H1 (cell line): ENCODE data around the gene ANO9. TPM values are rescaled to one million over a fixed set of nuclear protein-coding genes. Genes with fewer than 3 reads are reported as not detected.

Experiments used
- CTCF ChIA-PET: fragments of 300-600 bp; sonication (Branson Sonifier 250); formaldehyde crosslinking; loops from one replicate; lab custom pipeline; 2021; ENCODE audit not compliant: partially characterized antibody; lab: Charles Lee
- POLR2A ChIA-PET: fragments of 300-600 bp; sonication (Branson Sonifier 250); formaldehyde crosslinking; loops from one replicate; lab custom pipeline; 2021; ENCODE audit warnings: inconsistent platforms; ENCODE audit not compliant: partially characterized antibody; lab: Charles Lee
- DNase-seq, 2 experiments: peaks; one replicate each; pipeline versions ENCODE4 v3.0.0 to v3.0.0-alpha.2; 2010 to 2022; ENCODE audit warnings: low spot score in 2 of 2, low read depth in 1 of 2, mixed read lengths in 1 of 2
- FAIRE-seq: peaks from 2 replicates; lab custom pipeline; 2011; peaks lifted over from hg19 to GRCh38; lab: Jason Lieb, UNC
- H2AFZ ChIP-seq: 2 replicates; pipeline ENCODE4 v1.8.1; 2012; ENCODE audit warnings: low read length, inconsistent platforms
- H2AK5ac ChIP-seq: 2 replicates; pipeline ENCODE4 v1.6.1; 2013; ENCODE audit warnings: low read depth, low read length
- H2BK120ac ChIP-seq: replicated peaks from 2 replicates; pipeline ENCODE3; 2013; ENCODE audit warnings: low read depth, low read length, inconsistent platforms
- H2BK12ac ChIP-seq: 2 replicates; pipeline ENCODE4 v1.6.1; 2013; ENCODE audit warnings: low read depth, low read length
- H2BK15ac ChIP-seq: 2 replicates; pipeline ENCODE4 v1.6.1; 2013; ENCODE audit warnings: low read length
- H2BK20ac ChIP-seq: 2 replicates; pipeline ENCODE4 v1.6.1; 2013; ENCODE audit warnings: low read length
- H2BK5ac ChIP-seq: 2 replicates; pipeline ENCODE4 v1.6.1; 2013; ENCODE audit warnings: low read depth, low read length
- H3K14ac ChIP-seq: 2 replicates; pipeline ENCODE4 v1.6.1; 2013; ENCODE audit warnings: inconsistent platforms; ENCODE audit not compliant: insufficient read length
- H3K18ac ChIP-seq: 2 replicates; pipeline ENCODE4 v1.6.1; 2013; ENCODE audit warnings: low read length; ENCODE audit errors: extremely low read depth
- H3K23ac ChIP-seq: 2 replicates; pipeline ENCODE4 v1.6.1; 2013; ENCODE audit warnings: inconsistent platforms; ENCODE audit not compliant: insufficient read length
- H3K23me2 ChIP-seq: 2 replicates; pipeline ENCODE4 v1.6.1; 2013; ENCODE audit warnings: low read depth, low read length
- H3K27ac ChIP-seq: 2 replicates; pipeline ENCODE4 v1.6.1; 2011; ENCODE audit warnings: low read depth, low read length, inconsistent platforms
- H3K27me3 ChIP-seq, 4 experiments: replicated peaks in 1 of 4; 1 replicate in 1 of 4; 2 replicates in 3 of 4; pipeline versions ENCODE4 v1.6.1 to v1.8.1; 2011 to 2013; ENCODE audit warnings: low read length in 3 of 4, mild to moderate bottlenecking in 3 of 4, inconsistent platforms in 2 of 4, mixed read lengths in 2 of 4, moderate library complexity in 1 of 4; ENCODE audit not compliant: control insufficient read depth in 3 of 4, insufficient read depth in 3 of 4; ENCODE audit errors: extremely low read depth in 1 of 4
- H3K36me3 ChIP-seq, 4 experiments: 2 replicates each; pipeline versions ENCODE4 v1.6.1 to v1.8.1; 2011 to 2013; ENCODE audit warnings: mild to moderate bottlenecking in 4 of 4, low read length in 3 of 4, moderate library complexity in 2 of 4, control low read depth in 1 of 4, inconsistent platforms in 1 of 4; ENCODE audit not compliant: insufficient read depth in 4 of 4, control insufficient read depth in 2 of 4
- H3K4ac ChIP-seq: replicated peaks from 2 replicates; pipeline ENCODE3; 2013; ENCODE audit warnings: low read length, low read depth, mixed read lengths, inconsistent platforms; ENCODE audit not compliant: insufficient read length
- H3K4me1 ChIP-seq, 4 experiments: replicated peaks in 1 of 4; 1 replicate in 1 of 4; 2 replicates in 3 of 4; pipeline versions ENCODE4 v1.6.1 to v1.8.1; 2011 to 2013; ENCODE audit warnings: low read length in 3 of 4, inconsistent platforms in 2 of 4, mixed read lengths in 1 of 4; ENCODE audit not compliant: insufficient read depth in 4 of 4, control insufficient read depth in 3 of 4
- H3K4me2 ChIP-seq, 2 experiments: 2 replicates each; pipeline versions ENCODE4 v1.6.1 to v1.8.1; 2011 to 2013; ENCODE audit warnings: low read depth in 2 of 2, low read length in 2 of 2, control low read depth in 1 of 2, inconsistent platforms in 1 of 2, mild to moderate bottlenecking in 1 of 2; ENCODE audit not compliant: insufficient read depth in 1 of 2
- H3K4me3 ChIP-seq, 4 experiments: fragments of 200-600, 300-600 bp in 1 of 4; sonication (generic), shearing (Covaris generic), sonication (Bioruptor Twin) in 1 of 4; 2 replicates each; pipeline versions ENCODE4 v1.5.1 to v1.8.1; 2011 to 2016; ENCODE audit warnings: low read length in 4 of 4, low read depth in 3 of 4, control low read depth in 2 of 4, inconsistent platforms in 2 of 4, mild to moderate bottlenecking in 2 of 4, mixed read lengths in 1 of 4, moderate library complexity in 1 of 4; ENCODE audit not compliant: insufficient read depth in 2 of 4; ENCODE audit errors: extremely low read depth in 1 of 4
- H3K56ac ChIP-seq: replicated peaks from 2 replicates; pipeline ENCODE3; 2013; ENCODE audit warnings: low read depth, mild to moderate bottlenecking, mixed read lengths, low read length, inconsistent platforms; ENCODE audit not compliant: insufficient read length
- H3K79me1 ChIP-seq: 2 replicates; pipeline ENCODE4 v1.6.1; 2013; ENCODE audit warnings: low read depth, low read length, control low read depth
- H3K79me2 ChIP-seq, 2 experiments: 2 replicates each; pipeline versions ENCODE4 v1.6.1 to v1.8.1; 2012 to 2013; ENCODE audit warnings: low read length in 2 of 2, mild to moderate bottlenecking in 2 of 2, inconsistent platforms in 1 of 2; ENCODE audit not compliant: insufficient read depth in 2 of 2, control insufficient read depth in 1 of 2
- H3K9ac ChIP-seq, 4 experiments: replicated peaks in 1 of 4; 1 replicate in 1 of 4; 2 replicates in 3 of 4; pipeline versions ENCODE4 v1.6.1 to v1.8.1; 2011 to 2013; ENCODE audit warnings: low read depth in 3 of 4, low read length in 3 of 4, control low read depth in 2 of 4, mild to moderate bottlenecking in 2 of 4, moderate library complexity in 2 of 4, inconsistent platforms in 1 of 4; ENCODE audit errors: extremely low read depth in 1 of 4
- H3K9me3 ChIP-seq, 2 experiments: 2 replicates each; pipeline versions ENCODE4 v1.6.1 to v1.8.1; 2012 to 2013; ENCODE audit warnings: mild to moderate bottlenecking in 2 of 2, moderate library complexity in 2 of 2, control low read depth in 1 of 2, inconsistent platforms in 1 of 2, low read depth in 1 of 2, low read length in 1 of 2, mixed read lengths in 1 of 2; ENCODE audit not compliant: insufficient read depth in 2 of 2
- H4K20me1 ChIP-seq, 2 experiments: replicated peaks in 1 of 2; 2 replicates each; pipeline versions ENCODE3 to v1.8.1; 2011 to 2013; ENCODE audit warnings: inconsistent platforms in 2 of 2, low read length in 2 of 2, mild to moderate bottlenecking in 1 of 2; ENCODE audit not compliant: insufficient read depth in 2 of 2, control insufficient read depth in 1 of 2
- H4K5ac ChIP-seq: 2 replicates; pipeline ENCODE4 v1.6.1; 2013; ENCODE audit warnings: low read length, low read depth, mixed read lengths, inconsistent platforms; ENCODE audit not compliant: insufficient read length
- H4K8ac ChIP-seq: 2 replicates; pipeline ENCODE4 v1.8.0; 2013; ENCODE audit warnings: mild to moderate bottlenecking, moderate library complexity, low read length, inconsistent platforms; ENCODE audit not compliant: insufficient read depth; ENCODE audit errors: extremely low read depth
- H4K91ac ChIP-seq: replicated peaks from 2 replicates; pipeline ENCODE3; 2013; ENCODE audit warnings: low read length, mixed read lengths, inconsistent platforms; ENCODE audit not compliant: insufficient read length
- ASH2L ChIP-seq: fragments of 200-600, 300-600 bp; sonication (generic); IDR thresholded peaks from one replicate; pipeline ENCODE4 v1.7.1; 2017; ENCODE audit warnings: low read length
- CBX5 ChIP-seq: fragments of 300-800, 300-1000 bp; sonication (generic); IDR thresholded peaks from 2 replicates; pipeline ENCODE4 v1.7.1; 2016; ENCODE audit warnings: antibody characterized with exemption, low read length, low read depth
- RXRA ChIP-seq: IDR thresholded peaks from 2 replicates; pipeline ENCODE4 v1.6.1; 2011; ENCODE audit warnings: low read depth, mild to moderate bottlenecking, low read length, moderate library complexity; ENCODE audit not compliant: insufficient read depth
- ZNF274 ChIP-seq: IDR thresholded peaks from 2 replicates; pipeline ENCODE4 v1.7.0; 2012; ENCODE audit warnings: low read length, borderline replicate concordance; ENCODE audit errors: extremely low read depth
- WGBS, 2 experiments: shearing (Covaris generic) in 1 of 2; methylation state at CpG; one replicate each; pipeline versions ENCODE4 v1.1.6 to v1.1.7; 2013 to 2015; ENCODE audit warnings: low lambda C conversion rate in 2 of 2, mixed read lengths in 2 of 2, inconsistent platforms in 1 of 2, low coverage in 1 of 2, missing lambda C conversion rate in 1 of 2; ENCODE audit not compliant: insufficient replicate concordance in 2 of 2, insufficient coverage in 1 of 2, insufficient read length in 1 of 2; ENCODE audit errors: extremely low coverage in 1 of 2, missing lambda C conversion rate in 1 of 2; 5-methylcytosine and 5-hydroxymethylcytosine counted together
- polyA plus RNA-seq, 7 experiments: library from polyadenylated mRNA; depleted of rRNA in 3 of 7; stranded (reverse) in 5 of 7; unstranded in 2 of 7; fragments of >200 nt in 5 of 7; fragments of 200-250 nt in 2 of 7; gene quantifications; 1 replicate in 5 of 7; 2 replicates in 1 of 7; 4 replicates in 1 of 7; pipeline versions ENCODE4 v1.2.1 to v1.2.3, GENCODE V29; 2011 to 2013; ENCODE audit warnings: missing spikeins in 2 of 7, mixed read lengths in 2 of 7
- total RNA-seq: library from RNA; stranded (reverse); fragmentation: NEBNext Ultra II Directional; extraction: Animal tissue kit (Norgen Biotek cat#: 25700); gene quantifications from 2 replicates; pipeline ENCODE4 v1.2.1, GENCODE V29; 2021

ANO9 gene
- total and polyA plus RNA-seq, 2 of the 8 experiments (the other 6 are each of a cell fraction or from before 2014, with no cell fraction given): 20.0 to 20.7 TPM

- peaks cover 9 to 61% (median 18%) of the 10 kb centered on the region in 4 experiments; a peak in 7 of 8 replicates for H3K36me3 ChIP-seq
- H3K4me2 ChIP-seq: no peak overlapping the region
- H3K9me3 ChIP-seq: no peaks in the 10 kb centered on the region
- ChIA-PET CTCF (interaction anchor here (1.3 to 3.0 kb wide), 3 partner anchors 9 to 15 kb away, joined by 3 to 11 read pairs (median 4); no protein-coding TSS in a partner anchor), POLR2A (interaction anchor here (0.8 to 1.8 kb wide), 10 partner anchors 9 to 129 kb away, joined by 3 to 7 read pairs (median 4); partner anchors contain the start of genes PKP3, PTDSS2 and RNH1)
- no peak overlapping the region for H3K27ac ChIP-seq
- no peaks in the 10 kb centered on the region for H3K23me2 ChIP-seq
- no peak overlapping the region for H2AK5ac ChIP-seq
- no peak overlapping the region for H4K5ac ChIP-seq
- DNase-seq (no peak), FAIRE-seq (no peak)
- no peak overlapping the region for H2BK20ac ChIP-seq
- no peak overlapping the region for H3K18ac ChIP-seq
- no peaks in the 10 kb centered on the region for H3K79me2 ChIP-seq
- TF ChIP-seq ASH2L (no peak), RXRA (no peak), CBX5 (no peak), ZNF274 (no peak)
- no peak overlapping the region for H3K4me3 ChIP-seq
- no peak overlapping the region for H3K4ac ChIP-seq
- H2AFZ ChIP-seq: no peak overlapping the region
- no peak overlapping the region for H4K91ac ChIP-seq
- no peaks in the 10 kb centered on the region for H3K4me1 ChIP-seq
- H2BK12ac ChIP-seq: no peak overlapping the region
- no peak overlapping the region for H3K56ac ChIP-seq
- H3K27me3 ChIP-seq: no peaks in the 10 kb centered on the region
- H4K20me1 ChIP-seq: peaks cover 0 to 6% of the 10 kb centered on the region in 2 experiments
- H2BK120ac ChIP-seq: no peak overlapping the region
- H3K23ac ChIP-seq: no peak overlapping the region
- H3K9ac ChIP-seq: no peak overlapping the region
- H2BK15ac ChIP-seq: no peak overlapping the region
- H3K14ac ChIP-seq: no peak overlapping the region
- H2BK5ac ChIP-seq: no peak overlapping the region
- H4K8ac ChIP-seq: peak overlapping the region; percentile 68; the same call in 1 of the 2 replicates
- H3K79me1 ChIP-seq: no peaks in the 10 kb centered on the region
- 95% methylated on average over 40 of the region's 44 CpGs; no CpG with 5 or more reads in 1 of the 2 experiments for WGBS, 2 experiments
These were observed 64.5 kb downstream of the ANO9 start for GRCh38 chr11:377174-377865.
